OCI-LY3 (cell line): Measurements from ENCODE around the gene JAML.

Experiments used
- EZH2phosphoT487 ChIP-seq: fragments of 200-600 bp; shearing (Covaris generic); IDR thresholded peaks from 2 replicates; pipeline ENCODE4 v1.6.1; 2018; ENCODE audit warnings: antibody characterized with exemption, mixed run types, low read depth
- TF ChIP-seq, protein P1 (sequence below): fragments of 200-600, 300-600 bp; sonication (generic); IDR thresholded peaks from 2 replicates; pipeline ENCODE4 v1.5.1; 2014; ENCODE audit warnings: antibody characterized with exemption, low read length, low read depth

- TF ChIP-seq, protein P1, sequence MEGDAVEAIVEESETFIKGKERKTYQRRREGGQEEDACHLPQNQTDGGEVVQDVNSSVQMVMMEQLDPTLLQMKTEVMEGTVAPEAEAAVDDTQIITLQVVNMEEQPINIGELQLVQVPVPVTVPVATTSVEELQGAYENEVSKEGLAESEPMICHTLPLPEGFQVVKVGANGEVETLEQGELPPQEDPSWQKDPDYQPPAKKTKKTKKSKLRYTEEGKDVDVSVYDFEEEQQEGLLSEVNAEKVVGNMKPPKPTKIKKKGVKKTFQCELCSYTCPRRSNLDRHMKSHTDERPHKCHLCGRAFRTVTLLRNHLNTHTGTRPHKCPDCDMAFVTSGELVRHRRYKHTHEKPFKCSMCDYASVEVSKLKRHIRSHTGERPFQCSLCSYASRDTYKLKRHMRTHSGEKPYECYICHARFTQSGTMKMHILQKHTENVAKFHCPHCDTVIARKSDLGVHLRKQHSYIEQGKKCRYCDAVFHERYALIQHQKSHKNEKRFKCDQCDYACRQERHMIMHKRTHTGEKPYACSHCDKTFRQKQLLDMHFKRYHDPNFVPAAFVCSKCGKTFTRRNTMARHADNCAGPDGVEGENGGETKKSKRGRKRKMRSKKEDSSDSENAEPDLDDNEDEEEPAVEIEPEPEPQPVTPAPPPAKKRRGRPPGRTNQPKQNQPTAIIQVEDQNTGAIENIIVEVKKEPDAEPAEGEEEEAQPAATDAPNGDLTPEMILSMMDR = no peak
- no peak for TF ChIP-seq EZH2phosphoT487
These were observed 78.3 kb downstream of the JAML start for GRCh38 chr11:118146554-118146953.
